Hepatocyte (in vitro differentiated cells): ENCODE measurements around the gene SLC46A2. TPM values are rescaled to one million over a fixed set of nuclear protein-coding genes. Genes with fewer than 3 reads are reported as not detected.

Experiments
- DNase-seq: peaks from one replicate; pipeline ENCODE4 v3.0.0-alpha.2; 2016; ENCODE audit warnings: low spot score
- H2AFZ ChIP-seq: fragments of 200-600 bp; sonication (generic); 2 replicates; pipeline ENCODE4 v1.6.0; 2016; ENCODE audit warnings: antibody characterized with exemption, mild to moderate bottlenecking
- H3K27ac ChIP-seq: fragments of 200-600 bp; sonication (generic); 2 replicates; pipeline ENCODE4 v1.5.1; 2016; ENCODE audit warnings: mild to moderate bottlenecking
- H3K27me3 ChIP-seq: fragments of 200-600 bp; sonication (generic); 2 replicates; pipeline ENCODE4 v1.6.1; 2016
- H3K36me3 ChIP-seq: fragments of 200-600 bp; sonication (generic); replicated peaks from 2 replicates; pipeline ENCODE4 v1.5.1; 2016; ENCODE audit warnings: low read depth; ENCODE audit not compliant: insufficient read depth
- H3K4me1 ChIP-seq: fragments of 200-600 bp; sonication (generic); 2 replicates; pipeline ENCODE4 v1.5.1; 2016; ENCODE audit warnings: mild to moderate bottlenecking, moderate library complexity; ENCODE audit not compliant: insufficient read depth
- H3K4me2 ChIP-seq: fragments of 200-600 bp; sonication (generic); 2 replicates; pipeline ENCODE4 v1.6.0; 2016
- H3K4me3 ChIP-seq: fragments of 200-600 bp; sonication (generic); 2 replicates; pipeline ENCODE4 v1.5.1; 2016; ENCODE audit warnings: mild to moderate bottlenecking
- H3K79me2 ChIP-seq: fragments of 200-600 bp; sonication (generic); 2 replicates; pipeline ENCODE4 v1.6.0; 2017; ENCODE audit warnings: mild to moderate bottlenecking
- H3K9me2 ChIP-seq: fragments of 200-600 bp; sonication (generic); replicated peaks from 2 replicates; pipeline ENCODE4 v1.6.0; 2017; ENCODE audit warnings: mild to moderate bottlenecking; ENCODE audit not compliant: insufficient read depth
- H3K9me3 ChIP-seq: fragments of 200-600 bp; sonication (generic); 2 replicates; pipeline ENCODE4 v1.5.1; 2016; ENCODE audit warnings: low read depth, mild to moderate bottlenecking
- H4K20me1 ChIP-seq: fragments of 200-600 bp; sonication (generic); 2 replicates; pipeline ENCODE4 v1.6.0; 2016; ENCODE audit warnings: mild to moderate bottlenecking; ENCODE audit not compliant: insufficient read depth, poor library complexity, severe bottlenecking
- CTCF ChIP-seq: fragments of 200-600 bp; sonication (generic); IDR thresholded peaks from 2 replicates; pipeline ENCODE4 v1.5.1; 2016; ENCODE audit warnings: antibody characterized with exemption, mild to moderate bottlenecking; ENCODE audit not compliant: poor library complexity
- EZH2 ChIP-seq: fragments of 200-600 bp; sonication (generic); IDR thresholded peaks from 2 replicates; pipeline ENCODE4 v1.6.1; 2016; ENCODE audit warnings: antibody characterized with exemption, mild to moderate bottlenecking, borderline replicate concordance
- EZH2phosphoT487 ChIP-seq: fragments of 200-600 bp; sonication (generic); IDR thresholded peaks from one replicate; pipeline ENCODE4 v1.6.1; 2018; ENCODE audit warnings: antibody characterized with exemption, mild to moderate bottlenecking, low read depth, moderate library complexity; ENCODE audit not compliant: unreplicated experiment, severe bottlenecking
- WGBS: methylation state at CpG from one replicate; pipeline ENCODE4 v1.1.6; 2016; ENCODE audit warnings: low lambda C conversion rate; ENCODE audit errors: missing lambda C conversion rate; 5-methylcytosine and 5-hydroxymethylcytosine counted together
- polyA plus RNA-seq: library from polyadenylated mRNA; unstranded; fragments of >200 nt; fragmentation: Nextera tagmentation; extraction: Ambion mirVana; gene quantifications from 2 replicates; pipeline ENCODE4 v1.2.1, GENCODE V29; 2016
- total RNA-seq: library from RNA; depleted of rRNA; stranded (reverse); fragments of >200 nt; gene quantifications from 2 replicates; pipeline ENCODE4 v1.2.3, GENCODE V29; 2014

Gene SLC46A2
- total and polyA plus RNA-seq, 2 experiments from 2014 or later: not detected

DNA sequence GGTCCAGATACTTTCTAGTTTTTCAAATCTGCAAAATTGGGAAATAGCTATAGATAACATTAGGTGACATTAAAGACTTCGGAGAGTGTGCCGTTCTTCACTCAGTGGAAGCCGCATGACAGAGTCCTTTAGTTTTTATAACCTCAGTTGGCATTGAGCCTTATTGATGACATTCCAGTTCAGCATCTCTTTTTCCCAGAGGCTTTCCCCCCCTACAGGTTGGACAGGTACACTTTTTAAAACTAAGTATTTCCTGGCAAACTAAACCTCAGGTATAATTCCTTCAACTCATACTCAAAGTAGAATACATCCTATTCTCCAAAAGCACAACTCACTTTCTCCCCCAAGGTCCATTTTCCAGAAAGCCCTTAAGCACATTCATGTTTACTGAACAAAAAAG, 58.7 kb downstream of the SLC46A2 start:
- Histone ChIP-seq H3K4me2 (no peak overlapping the region), H3K27ac (no peak overlapping the region)
- 93% methylated on average over 3 of the region's 3 CpGs for WGBS

GRCh38 chr9:112831281-112831851, 59.3 kb downstream of the SLC46A2 start:
- H3K79me2 ChIP-seq: no peaks in the 10 kb centered on the region
- TF ChIP-seq EZH2: no peak
- TF ChIP-seq EZH2phosphoT487: no peak
- TF ChIP-seq CTCF: no peak

More for the DNA sequence above, 58.7 kb downstream of the SLC46A2 start:
- Histone ChIP-seq H4K20me1 (no peaks in the 10 kb centered on the region), H2AFZ (no peak overlapping the region), H3K4me3 (no peak overlapping the region), H3K36me3 (no peaks in the 10 kb centered on the region), H3K27me3 (no peaks in the 10 kb centered on the region), H3K79me2 (no peaks in the 10 kb centered on the region), H3K4me1 (peaks cover 13% of the 10 kb centered on the region), H3K9me2 (no peaks in the 10 kb centered on the region), H3K9me3 (no peaks in the 10 kb centered on the region)
- TF ChIP-seq EZH2phosphoT487: no peak
- TF ChIP-seq EZH2: no peak
- TF ChIP-seq CTCF: no peak
- no peak for DNase-seq

More at GRCh38 chr9:112831281-112831851, 59.3 kb downstream of the SLC46A2 start:
- WGBS: 90% methylated on average over 5 of the region's 5 CpGs
- H3K9me3 ChIP-seq: no peaks in the 10 kb centered on the region
- H3K36me3 ChIP-seq: no peaks in the 10 kb centered on the region
- no peak overlapping the region for H2AFZ ChIP-seq
- H3K4me1 ChIP-seq: peaks cover 8% of the 10 kb centered on the region
- no peak for DNase-seq
- H3K27ac ChIP-seq: no peak overlapping the region
- no peaks in the 10 kb centered on the region for H4K20me1 ChIP-seq
- no peaks in the 10 kb centered on the region for H3K27me3 ChIP-seq
- no peak overlapping the region for H3K4me2 ChIP-seq
- no peak overlapping the region for H3K4me3 ChIP-seq
- no peaks in the 10 kb centered on the region for H3K9me2 ChIP-seq

Other genes with a start within 250 kb of the SLC46A2 start
- gene INIP, start 172.8 kb downstream of the SLC46A2 start, total RNA-seq: 28.7 and 37.4 TPM in 2 replicates
- 16.2 and 19.3 TPM in 2 replicates for gene INIP, start 172.8 kb downstream of the SLC46A2 start, polyA plus RNA-seq
- 29.1 and 32.2 TPM in 2 replicates for gene SNX30, start 140.1 kb downstream of the SLC46A2 start, total RNA-seq
- 5.3 and 6.4 TPM in 2 replicates for gene SNX30, start 140.1 kb downstream of the SLC46A2 start, polyA plus RNA-seq
- 2.8 and 5.7 TPM in 2 replicates for gene ZNF883, start 121.3 kb upstream of the SLC46A2 start, total RNA-seq
- 3.4 and 4.1 TPM in 2 replicates for gene ZNF883, start 121.3 kb upstream of the SLC46A2 start, polyA plus RNA-seq
- gene ZFP37, start 165.8 kb upstream of the SLC46A2 start, total RNA-seq: 4.1 and 5.7 TPM in 2 replicates
- gene ZFP37, start 165.8 kb upstream of the SLC46A2 start, polyA plus RNA-seq: 2.0 and 3.3 TPM in 2 replicates